Muscle layer of duodenum (tissue), 2 donors: Measurements from ENCODE around the gene ITGA1.
A peak's percentile ranks its signal among the peaks of the same experiment; 100 is the strongest.
"Not testable (repeated sequence)": the region's sequence is repeated elsewhere in the genome, so short reads cannot be mapped to it uniquely, and the experiment has no call there.

Experiments
- H3K27ac ChIP-seq: one replicate; pipeline ENCODE4 v1.7.0; 2013; ENCODE audit warnings: mild to moderate bottlenecking, low read length
- H3K27me3 ChIP-seq: one replicate; pipeline ENCODE4 v1.7.0; 2013; ENCODE audit warnings: low read depth, mild to moderate bottlenecking, control low read depth, low read length
- H3K36me3 ChIP-seq, 2 donors: one replicate each; pipeline ENCODE4 v1.7.0; 2013; ENCODE audit warnings: low read length in 2 of 2, control low read depth in 1 of 2, mild to moderate bottlenecking in 1 of 2; ENCODE audit not compliant: insufficient read depth in 2 of 2, control insufficient read depth in 1 of 2
- H3K4me1 ChIP-seq, 2 donors: one replicate each; pipeline ENCODE4 v1.7.0; 2013; ENCODE audit warnings: low read length in 2 of 2, mild to moderate bottlenecking in 2 of 2, control low read depth in 1 of 2, moderate library complexity in 1 of 2; ENCODE audit not compliant: insufficient read depth in 2 of 2, control insufficient read depth in 1 of 2
- H3K4me3 ChIP-seq, 2 donors: one replicate each; pipeline ENCODE4 v1.7.0; 2013; ENCODE audit warnings: low read length in 2 of 2, low read depth in 1 of 2, mild to moderate bottlenecking in 1 of 2
- H3K9me3 ChIP-seq, 2 donors: one replicate each; pipeline ENCODE4 v1.7.0; 2013; ENCODE audit warnings: low read length in 2 of 2, control low read depth in 1 of 2, mild to moderate bottlenecking in 1 of 2; ENCODE audit not compliant: control insufficient read depth in 1 of 2
- donor health status: healthy.

The ITGA1 gene

DNA sequence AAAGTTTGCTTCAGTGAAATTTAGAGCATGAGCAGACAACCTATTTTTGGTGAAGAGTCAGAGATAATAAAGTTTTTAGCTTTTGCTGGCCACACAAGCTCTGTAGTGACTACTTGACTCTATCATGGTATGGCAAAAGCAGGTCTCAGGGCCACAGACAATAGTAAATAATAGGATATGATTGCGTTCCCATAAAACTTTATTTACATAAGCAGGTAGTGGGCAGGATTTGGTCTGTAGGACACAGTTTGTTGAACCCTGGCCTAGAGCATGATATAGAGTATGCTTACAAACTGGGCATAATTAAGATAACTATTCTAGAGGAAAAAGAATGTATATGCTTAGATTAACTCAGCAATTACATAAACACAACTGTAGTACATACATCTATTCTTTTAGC is 30.1 kb downstream of the ITGA1 start:
- Histone ChIP-seq H3K4me1 (peaks cover 0 to 48% of the 10 kb centered on the region in 2 donors), H3K27me3 (no peaks in the 10 kb centered on the region), H3K9me3 (no peaks in the 10 kb centered on the region), H3K27ac (no peak overlapping the region), H3K36me3 (no peaks in the 10 kb centered on the region), H3K4me3 (no peak overlapping the region)

DNA sequence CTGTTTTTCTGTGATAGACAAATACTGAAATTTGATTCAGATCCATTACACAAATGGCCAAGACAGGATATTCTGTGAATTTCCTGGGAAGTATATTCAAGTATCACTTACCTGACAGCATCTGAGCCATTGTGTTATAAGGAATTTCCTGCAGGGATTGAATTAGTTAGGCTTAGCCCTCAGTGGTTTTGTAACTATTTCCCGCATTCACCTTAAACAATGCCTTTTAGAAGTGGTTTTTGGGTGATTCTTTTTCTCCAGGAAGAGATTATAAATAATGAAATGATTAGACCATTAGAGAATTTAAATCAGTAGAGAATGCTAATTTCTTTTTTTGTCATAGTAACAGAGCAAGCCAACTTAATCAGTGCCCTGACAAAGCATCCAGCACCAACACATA is 30.6 kb downstream of the ITGA1 start:
- Histone ChIP-seq H3K4me3 (no peak overlapping the region), H3K4me1 (peaks cover 0 to 43% of the 10 kb centered on the region in 2 donors), H3K36me3 (no peaks in the 10 kb centered on the region), H3K9me3 (no peaks in the 10 kb centered on the region), H3K27me3 (no peaks in the 10 kb centered on the region), H3K27ac (no peak overlapping the region)

DNA sequence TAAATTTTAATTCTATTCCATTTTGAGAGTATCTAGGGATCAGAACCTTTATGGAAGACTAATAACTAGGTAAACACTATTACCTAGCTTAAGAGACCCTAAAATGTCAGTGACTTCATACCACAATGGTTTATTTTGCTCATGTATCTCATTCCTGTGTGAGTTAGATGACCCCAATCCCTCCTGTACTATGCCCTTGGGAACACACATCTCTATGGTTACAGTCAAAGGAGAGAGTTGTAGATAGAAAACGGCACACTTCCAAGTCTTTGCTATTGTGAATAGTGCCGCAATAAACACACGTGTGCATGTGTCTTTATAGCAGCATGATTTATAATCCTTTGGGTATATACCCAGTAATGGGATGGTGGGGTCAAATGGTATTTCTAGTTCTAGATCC is 31.1 kb downstream of the ITGA1 start:
- peaks cover 0 to 38% of the 10 kb centered on the region in 2 donors for H3K4me1 ChIP-seq
- H3K4me3 ChIP-seq, result not testable (repeated sequence)

DNA sequence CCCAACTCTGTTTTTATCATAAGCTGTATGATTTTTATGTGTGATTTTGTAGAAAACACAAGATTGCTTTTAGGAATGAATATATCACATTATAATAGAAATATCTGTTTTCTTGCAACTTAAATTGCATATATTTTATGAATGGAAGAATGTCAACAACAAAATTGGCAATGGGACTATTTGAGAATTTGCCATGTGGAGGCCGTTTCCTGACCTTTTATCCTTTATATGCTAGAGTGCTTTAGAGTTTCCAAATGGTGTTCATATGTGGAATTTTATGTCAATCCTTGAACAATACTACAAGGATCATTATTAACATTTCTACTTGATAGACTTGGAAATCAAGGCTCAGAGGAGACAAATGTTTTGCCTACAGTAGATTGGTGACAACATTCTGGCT is 34.2 kb downstream of the ITGA1 start:
- H3K27ac ChIP-seq, result peak overlapping the region; percentile 6
- no peaks in the 10 kb centered on the region for H3K36me3 ChIP-seq
- no peaks in the 10 kb centered on the region for H3K27me3 ChIP-seq
- peaks cover 0 to 10% of the 10 kb centered on the region in 2 donors for H3K4me1 ChIP-seq
- H3K9me3 ChIP-seq, result no peaks in the 10 kb centered on the region
- H3K4me3 ChIP-seq, result no peak overlapping the region

More for the DNA sequence above, 31.1 kb downstream of the ITGA1 start:
- H3K27ac ChIP-seq, H3K9me3 ChIP-seq, H3K27me3 ChIP-seq, H3K36me3 ChIP-seq: not testable (repeated sequence)

DNA sequence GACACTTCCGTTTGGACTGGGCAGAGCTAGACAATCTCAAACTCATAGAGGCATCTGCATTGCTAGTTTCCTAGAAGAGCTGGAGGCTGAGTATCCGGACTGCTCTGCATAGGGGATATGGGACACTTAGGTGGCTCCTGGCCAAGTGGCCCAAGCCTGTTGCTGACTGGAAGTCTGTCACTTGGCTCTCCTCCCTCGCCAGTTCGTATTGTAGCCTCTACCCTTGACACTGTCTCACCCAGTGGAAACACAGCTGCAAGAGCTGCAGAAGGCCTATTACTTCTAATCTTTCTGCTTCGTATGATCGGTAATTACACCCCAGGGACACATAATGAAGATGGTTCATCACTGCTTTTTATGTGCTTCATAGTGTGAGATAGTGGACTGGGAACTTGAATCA is 34.7 kb downstream of the ITGA1 start:
- H3K27ac ChIP-seq, result peak overlapping the region; percentile 6
- H3K9me3 ChIP-seq, result no peaks in the 10 kb centered on the region
- H3K36me3 ChIP-seq, result no peaks in the 10 kb centered on the region
- H3K4me1 ChIP-seq, result peaks cover 0 to 6% of the 10 kb centered on the region in 2 donors
- no peaks in the 10 kb centered on the region for H3K27me3 ChIP-seq
- H3K4me3 ChIP-seq, result peak overlapping the region in 1 of 2 donors; percentile 19

DNA sequence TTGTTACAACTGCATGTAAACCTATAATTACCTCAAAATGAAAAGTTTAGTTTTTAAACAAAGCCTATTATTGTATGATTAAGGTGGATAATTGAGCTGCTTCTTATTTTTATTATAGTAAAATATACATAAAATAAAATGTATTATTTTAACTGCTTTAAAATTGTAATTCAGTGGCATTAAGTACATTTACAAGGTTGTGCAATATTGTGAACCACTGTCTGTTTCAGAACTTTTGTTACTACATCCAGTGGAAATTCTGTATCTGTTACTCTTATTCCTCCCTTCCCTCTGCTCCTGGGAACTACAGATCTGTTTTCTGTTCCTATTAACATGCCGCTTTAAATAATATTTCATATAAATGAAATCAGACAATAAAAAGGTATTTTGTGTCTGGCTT is 37.1 kb downstream of the ITGA1 start:
- Histone ChIP-seq H3K36me3 (no peaks in the 10 kb centered on the region), H3K27ac (no peak overlapping the region), H3K4me3 (no peak overlapping the region), H3K27me3 (no peaks in the 10 kb centered on the region), H3K4me1 (no peaks in the 10 kb centered on the region), H3K9me3 (no peaks in the 10 kb centered on the region)

DNA sequence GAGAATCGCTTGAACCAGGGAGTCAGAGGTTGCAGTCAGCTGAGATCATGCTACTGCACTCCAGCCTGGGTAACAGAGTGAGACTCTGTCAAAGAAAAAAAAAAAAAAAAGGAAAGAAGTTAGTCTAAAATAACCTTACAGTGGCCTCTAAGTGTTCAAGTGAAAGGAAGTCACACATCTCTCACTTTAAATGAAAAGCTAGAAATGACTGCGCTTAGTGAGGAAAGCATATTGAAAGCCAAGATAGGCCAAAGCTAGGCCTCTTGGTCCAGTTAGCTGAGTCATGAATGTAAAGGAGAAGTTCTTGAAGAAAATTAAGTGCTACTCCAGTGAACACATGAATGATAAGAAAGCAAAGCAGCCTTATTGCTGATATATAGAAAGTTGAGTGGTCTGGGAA is 38.1 kb downstream of the ITGA1 start:
- Histone ChIP-seq H3K4me3 (no peak overlapping the region), H3K27ac (no peak overlapping the region), H3K27me3 (no peaks in the 10 kb centered on the region), H3K36me3 (no peaks in the 10 kb centered on the region), H3K4me1 (peaks cover 0 to 7% of the 10 kb centered on the region in 2 donors), H3K9me3 (no peaks in the 10 kb centered on the region)

DNA sequence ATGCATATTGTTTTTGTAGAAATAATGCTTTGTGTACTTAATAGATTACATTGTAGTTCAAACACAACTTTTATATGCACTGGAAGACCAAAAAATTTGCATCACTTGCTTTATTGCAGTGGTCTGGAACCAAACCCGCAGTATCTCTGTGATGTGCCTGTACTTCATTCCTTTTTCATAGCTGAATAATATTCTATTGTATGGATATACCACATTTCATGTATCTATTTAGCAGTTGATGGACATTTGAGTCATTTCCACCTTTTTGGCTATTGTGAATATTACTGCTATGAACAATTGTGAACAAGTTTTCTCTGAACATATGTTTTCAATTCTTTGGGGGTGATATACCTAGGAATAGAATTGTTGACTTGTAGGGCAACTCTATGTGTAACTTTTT is 40.1 kb downstream of the ITGA1 start:
- H3K4me1 ChIP-seq, result peaks cover 0 to 7% of the 10 kb centered on the region in 2 donors
- no peak overlapping the region for H3K4me3 ChIP-seq
- no peaks in the 10 kb centered on the region for H3K36me3 ChIP-seq
- H3K27ac ChIP-seq, result no peak overlapping the region
- no peaks in the 10 kb centered on the region for H3K27me3 ChIP-seq
- no peaks in the 10 kb centered on the region for H3K9me3 ChIP-seq

DNA sequence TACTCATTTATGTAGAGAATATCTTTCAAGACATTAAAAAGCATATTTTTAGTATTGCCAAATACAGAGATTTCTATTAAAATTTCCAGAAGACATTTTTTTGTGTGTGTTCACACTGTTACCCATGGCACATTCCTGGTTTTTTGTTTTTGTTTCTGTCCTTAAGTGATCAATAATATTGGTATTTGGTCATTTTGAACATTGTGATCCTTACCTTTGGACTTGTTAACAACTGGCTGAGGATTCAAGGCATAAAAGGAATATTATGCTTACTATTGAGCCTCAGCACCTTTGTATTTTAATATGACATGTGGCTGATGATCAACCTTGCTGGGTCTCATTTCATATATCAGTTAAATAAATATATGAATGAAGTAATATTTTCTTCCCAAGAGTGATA is 41.9 kb downstream of the ITGA1 start:
- Histone ChIP-seq H3K36me3 (no peaks in the 10 kb centered on the region), H3K9me3 (no peaks in the 10 kb centered on the region), H3K27me3 (no peaks in the 10 kb centered on the region), H3K4me1 (peaks cover 0 to 16% of the 10 kb centered on the region in 2 donors), H3K4me3 (no peak overlapping the region), H3K27ac (no peak overlapping the region)

DNA sequence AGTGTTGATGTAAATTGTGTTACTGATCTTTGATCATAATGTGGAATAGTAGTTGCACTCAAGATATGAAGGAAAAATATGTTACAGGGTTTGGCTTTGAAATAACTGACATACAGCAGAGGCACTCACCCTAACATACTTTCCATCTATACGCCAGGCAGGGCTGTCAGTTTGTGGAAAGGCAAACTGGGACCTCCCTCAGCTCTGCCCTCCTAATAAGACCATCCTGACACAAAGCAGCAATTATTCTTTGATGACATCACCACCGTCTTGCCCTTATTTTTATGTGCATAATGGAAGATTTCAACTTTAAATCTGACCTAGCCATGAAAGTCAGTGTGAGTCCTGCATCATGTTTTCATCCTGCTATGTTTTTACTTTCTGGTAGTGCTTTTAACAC is 42.9 kb downstream of the ITGA1 start:
- no peaks in the 10 kb centered on the region for H3K36me3 ChIP-seq

DNA sequence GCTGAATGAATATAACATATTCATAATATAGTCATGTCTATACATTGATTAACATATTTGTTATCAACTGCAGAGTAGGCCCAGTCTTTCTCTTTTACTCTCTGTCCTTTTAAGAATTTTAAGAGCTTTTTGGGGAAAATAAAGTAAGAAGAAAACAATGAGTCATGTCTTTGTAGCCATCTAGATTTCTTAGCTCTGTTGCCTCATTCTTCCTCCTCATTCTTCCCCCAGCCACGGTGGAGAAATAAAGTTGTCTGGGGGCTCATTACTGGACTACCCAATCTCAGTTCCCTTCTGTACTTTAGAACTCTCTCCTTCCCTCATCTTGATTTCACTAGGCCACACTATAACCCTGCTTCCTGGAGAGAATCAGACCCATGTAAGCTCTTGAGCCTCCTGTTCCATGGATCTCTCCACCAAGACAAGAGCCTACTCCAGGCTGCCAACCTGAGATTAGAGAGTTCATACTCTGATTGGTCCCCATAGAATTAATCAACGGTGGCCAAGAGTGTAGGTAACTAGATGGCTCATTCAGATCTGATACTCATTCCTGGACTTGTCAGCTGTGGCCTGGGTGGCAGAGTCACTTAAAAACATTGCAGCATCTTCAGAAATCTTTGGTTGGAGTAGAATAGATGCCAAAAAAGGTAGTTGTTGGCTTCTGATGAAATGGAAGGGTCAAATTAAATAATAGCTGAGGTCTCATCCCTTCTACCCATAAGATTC is 44.2 kb downstream of the ITGA1 start:
- Histone ChIP-seq H3K27ac (no peak overlapping the region), H3K36me3 (no peaks in the 10 kb centered on the region), H3K27me3 (no peaks in the 10 kb centered on the region), H3K9me3 (no peaks in the 10 kb centered on the region), H3K4me3 (no peak overlapping the region), H3K4me1 (peaks cover 0 to 16% of the 10 kb centered on the region in 2 donors)

More for the DNA sequence above, 42.9 kb downstream of the ITGA1 start:
- Histone ChIP-seq H3K27ac (no peak overlapping the region), H3K27me3 (no peaks in the 10 kb centered on the region), H3K4me1 (peaks cover 0 to 16% of the 10 kb centered on the region in 2 donors), H3K4me3 (no peak overlapping the region), H3K9me3 (no peaks in the 10 kb centered on the region)

DNA sequence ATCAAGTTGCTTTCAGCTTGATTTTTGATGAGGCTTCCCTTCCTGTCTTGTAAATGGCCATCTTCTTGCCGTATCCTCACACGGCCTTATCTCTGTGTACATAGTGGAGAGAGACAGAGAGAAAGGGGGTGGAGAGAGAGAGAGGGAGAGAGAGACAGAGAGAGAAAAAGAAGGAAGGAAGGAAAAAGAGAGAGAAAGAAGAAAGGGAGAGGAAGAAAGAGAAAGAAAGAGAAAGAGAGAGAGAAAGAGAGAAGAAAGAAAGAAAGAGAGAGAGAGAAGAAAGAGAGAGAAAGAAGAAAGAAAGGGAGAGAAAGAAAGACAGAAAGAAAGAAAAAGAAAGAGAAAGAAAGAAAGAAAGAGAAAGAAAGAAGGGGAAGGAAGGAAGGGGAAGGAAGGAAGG is 46.6 kb downstream of the ITGA1 start:
- no peak overlapping the region for H3K4me3 ChIP-seq
- H3K27me3 ChIP-seq, result no peaks in the 10 kb centered on the region
- no peaks in the 10 kb centered on the region for H3K36me3 ChIP-seq
- H3K9me3 ChIP-seq, result no peaks in the 10 kb centered on the region
- H3K27ac ChIP-seq, result peak overlapping the region; percentile 37
- H3K4me1 ChIP-seq, result peaks cover 0 to 16% of the 10 kb centered on the region in 2 donors
